Body of pancreas (tissue), 4 donors: ENCODE results near the gene ACVR2A. TPM values are rescaled to one million over a fixed set of nuclear protein-coding genes. Genes with fewer than 3 reads are reported as not detected.

Experiments
- ATAC-seq: fragments of 150-250 bp; one replicate; pipeline ENCODE4 v1.9.1; 2016
- DNase-seq, 4 donors: peaks; one replicate each; pipeline ENCODE4 v3.0.0-alpha.2; 2019
- H3K27ac ChIP-seq, 4 donors: fragments of 200-600 bp; sonication (generic); 1 replicate in 3 of 4; 2 replicates in 1 of 4; pipeline versions ENCODE4 v1.5.1 to v1.6.1; 2016 to 2019; ENCODE audit warnings: mild to moderate bottlenecking in 1 of 4, mixed read lengths in 1 of 4, moderate library complexity in 1 of 4
- H3K27me3 ChIP-seq, 2 donors: fragments of 200-600 bp; sonication (generic); one replicate each; pipeline ENCODE4 v1.6.0; 2016; ENCODE audit warnings: mild to moderate bottlenecking in 1 of 2
- H3K36me3 ChIP-seq, 2 donors: fragments of 200-600 bp; sonication (generic); replicated peaks in 1 of 2; 2 replicates each; pipeline ENCODE4 v1.5.1; 2016; ENCODE audit warnings: low read depth in 2 of 2; ENCODE audit not compliant: insufficient read depth in 1 of 2
- H3K4me1 ChIP-seq: fragments of 200-600 bp; sonication (generic); one replicate; pipeline ENCODE4 v1.6.0; 2016
- H3K4me3 ChIP-seq, 2 donors: fragments of 200-600 bp; sonication (generic); 1 replicate in 1 of 2; 2 replicates in 1 of 2; pipeline ENCODE4 v1.5.1; 2016 to 2019
- H3K9me3 ChIP-seq, 3 donors: fragments of 200-600 bp; sonication (generic); 1 replicate in 2 of 3; 2 replicates in 1 of 3; pipeline ENCODE4 v1.5.1; 2016
- CTCF ChIP-seq, 7 experiments: fragments of 450-650 bp in 4 of 7; fragments of 200-600 bp in 3 of 7; sonication (generic) in 3 of 7; IDR thresholded peaks; one replicate each; pipeline ENCODE4 v1.5.1; 2016 to 2019; ENCODE audit warnings: antibody characterized with exemption in 7 of 7
- POLR2A ChIP-seq, 3 donors: fragments of 450-650 bp; IDR thresholded peaks; one replicate each; pipeline ENCODE4 v1.6.1; 2016; ENCODE audit warnings: antibody characterized with exemption in 3 of 3, mild to moderate bottlenecking in 2 of 3
- WGBS, 2 donors: methylation state at CpG; one replicate each; pipeline ENCODE4 v1.1.5; 2017; 5-methylcytosine and 5-hydroxymethylcytosine counted together
- intact Hi-C: fragments of 100-400 bp; cut with DNase I; formaldehyde crosslinking; loops from one replicate; pipeline ENCODE4 v1.15.1; 2023
- total RNA-seq, 2 donors: library from RNA; depleted of rRNA; stranded (reverse); fragments of >200 nt; gene quantifications; one replicate each; pipeline ENCODE4 v1.1.0, GENCODE V29; 2016

Gene ACVR2A
- total RNA-seq, 2 donors from 2014 or later = 5.6 to 25.9 TPM

- H3K4me1 ChIP-seq = peaks cover 8% of the 10 kb centered on the region
- no peaks in the 10 kb centered on the region for H3K27me3 ChIP-seq
- no peaks in the 10 kb centered on the region for H3K9me3 ChIP-seq
- intact Hi-C loops = no loop called here
- ATAC-seq = no peak
- H3K27ac ChIP-seq = no peak overlapping the region
- no peak for DNase-seq
- no peak overlapping the region for H3K4me3 ChIP-seq
- 87 to 90% methylated on average over 3 of the region's 3 CpGs for WGBS, 2 donors
- no peaks in the 10 kb centered on the region for H3K36me3 ChIP-seq
- TF ChIP-seq CTCF (IDR thresholded peaks at IDR 0.05) (no peak), POLR2A (IDR thresholded peaks at IDR 0.05) (no peak)
Observed at GRCh38 chr2:147923846-147924245, 79.0 kb downstream of the ACVR2A start.

- DNase-seq = no peak
- no peaks in the 10 kb centered on the region for H3K9me3 ChIP-seq
- H3K36me3 ChIP-seq = no peaks in the 10 kb centered on the region
- H3K27me3 ChIP-seq = no peaks in the 10 kb centered on the region
- TF ChIP-seq CTCF (IDR thresholded peaks at IDR 0.05) (no peak), POLR2A (IDR thresholded peaks at IDR 0.05) (no peak)
- H3K4me1 ChIP-seq = peaks cover 8% of the 10 kb centered on the region
- 91 to 98% methylated on average over 3 of the region's 3 CpGs for WGBS, 2 donors
- no peak overlapping the region for H3K4me3 ChIP-seq
- no peak for ATAC-seq
- no peak overlapping the region for H3K27ac ChIP-seq
- intact Hi-C loops = no loop called here
Observed at GRCh38 chr2:147924647-147925046, 79.8 kb downstream of the ACVR2A start.

GRCh38 chr2:147925886-147926285, 81.1 kb downstream of the ACVR2A start:
- DNase-seq = peak in 2 of 4 donors; percentile 10 to 20
- TF ChIP-seq CTCF (IDR thresholded peaks at IDR 0.05) (no peak), POLR2A (IDR thresholded peaks at IDR 0.05) (no peak)
- intact Hi-C loops = no loop called here
- Histone ChIP-seq H3K36me3 (no peaks in the 10 kb centered on the region), H3K4me3 (no peak overlapping the region), H3K9me3 (no peaks in the 10 kb centered on the region), H3K27me3 (no peaks in the 10 kb centered on the region), H3K27ac (no peak overlapping the region), H3K4me1 (peaks cover 8% of the 10 kb centered on the region)
- no peak for ATAC-seq

- 94 to 98% methylated on average over 4 of the region's 4 CpGs for WGBS, 2 donors
- Histone ChIP-seq H3K4me1 (peaks cover 8% of the 10 kb centered on the region), H3K9me3 (no peaks in the 10 kb centered on the region), H3K27ac (no peak overlapping the region), H3K4me3 (no peak overlapping the region), H3K36me3 (no peaks in the 10 kb centered on the region), H3K27me3 (no peaks in the 10 kb centered on the region)
- no peak for TF ChIP-seq POLR2A (IDR thresholded peaks at IDR 0.05)
- TF ChIP-seq CTCF (IDR thresholded peaks at IDR 0.05) = no peak
- intact Hi-C loops = no loop called here
- no peak for DNase-seq
- ATAC-seq = no peak
Observed at GRCh38 chr2:147927053-147927588, 82.3 kb downstream of the ACVR2A start.

- H3K9me3 ChIP-seq = no peaks in the 10 kb centered on the region
- H3K4me3 ChIP-seq = no peak overlapping the region
- TF ChIP-seq POLR2A (IDR thresholded peaks at IDR 0.05) (no peak), CTCF (IDR thresholded peaks at IDR 0.05) (no peak)
- H3K36me3 ChIP-seq = peaks cover 0 to 8% of the 10 kb centered on the region in 2 donors
- no peak for ATAC-seq
- H3K4me1 ChIP-seq = no peaks in the 10 kb centered on the region
- H3K27ac ChIP-seq = no peak overlapping the region
- no peaks in the 10 kb centered on the region for H3K27me3 ChIP-seq
- intact Hi-C loops = no loop called here
- no peak for DNase-seq
Observed at GRCh38 chr2:147933931-147934330, 89.1 kb downstream of the ACVR2A start.
